GM10847 (cell line): ENCODE data around the gene PLIN5.

ENCODE experiments used
- POLR2A ChIP-seq: IDR thresholded peaks from 2 replicates; pipeline ENCODE4 v1.6.1; 2011; ENCODE audit not compliant: insufficient read length; ENCODE audit errors: extremely low read depth

Gene PLIN5

DNA sequence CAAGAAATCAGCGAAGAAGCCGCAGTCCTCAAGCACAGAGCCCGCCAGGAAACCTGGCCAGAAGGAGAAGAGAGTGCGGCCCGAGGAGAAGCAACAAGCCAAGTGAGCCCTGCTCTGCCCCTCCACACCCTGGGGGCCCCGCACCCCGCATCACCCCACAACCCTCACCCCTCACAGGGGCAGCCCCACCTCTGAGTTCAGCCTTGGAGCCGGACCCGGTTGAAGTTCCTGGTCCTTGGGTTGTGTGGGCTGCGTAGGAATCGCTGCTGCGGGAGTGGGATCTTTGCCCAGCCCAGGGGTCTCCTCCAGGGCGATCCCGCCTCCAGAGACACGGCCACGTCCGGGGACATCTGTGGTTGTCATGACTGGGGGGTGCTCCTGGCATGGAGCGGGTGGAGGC lies 38.7 kb downstream of the PLIN5 start:
- no peak for TF ChIP-seq POLR2A

DNA sequence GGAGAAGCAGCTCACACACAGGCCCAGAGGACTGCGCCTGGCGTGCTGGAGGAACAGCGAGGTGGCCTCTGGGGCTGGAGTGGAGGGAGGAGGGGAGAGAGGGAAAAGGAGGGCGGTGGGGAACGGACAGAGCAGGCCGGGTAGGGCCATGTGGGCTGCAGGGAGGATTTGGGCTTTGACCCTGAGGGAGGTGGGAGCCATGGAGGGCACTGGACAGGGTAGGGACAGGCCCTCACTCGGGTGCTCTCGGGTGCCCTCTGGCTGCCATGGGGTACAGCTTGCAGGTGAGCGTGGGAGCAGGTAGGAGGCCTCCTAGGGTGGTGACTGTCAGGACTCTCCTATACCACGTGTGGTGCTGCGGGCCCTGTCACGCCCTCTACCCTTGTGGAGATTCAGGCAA lies 39.6 kb downstream of the PLIN5 start:
- TF ChIP-seq POLR2A: no peak

DNA sequence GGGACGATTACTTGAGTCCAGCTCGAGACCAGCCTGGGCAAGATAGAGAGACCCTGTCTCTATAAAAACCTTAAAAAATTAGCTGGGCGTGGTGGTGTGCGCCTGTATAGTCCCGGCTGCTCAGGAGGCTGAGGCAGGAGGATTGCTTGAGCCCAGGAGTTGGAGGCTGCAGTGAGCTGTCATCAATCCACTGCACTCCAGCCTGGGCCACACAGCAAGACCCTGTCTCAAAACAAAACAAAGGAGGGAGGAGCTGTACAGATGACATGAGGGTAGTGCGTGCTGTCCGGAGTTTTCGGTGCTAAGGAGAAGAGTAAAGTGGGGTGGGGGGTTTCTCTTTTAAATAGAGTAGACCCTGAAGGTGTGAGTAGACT lies 40.3 kb downstream of the PLIN5 start:
- no peak for TF ChIP-seq POLR2A

- no peak for TF ChIP-seq POLR2A
Measured at GRCh38 chr19:4493929-4494690, 40.9 kb downstream of the PLIN5 start.

DNA sequence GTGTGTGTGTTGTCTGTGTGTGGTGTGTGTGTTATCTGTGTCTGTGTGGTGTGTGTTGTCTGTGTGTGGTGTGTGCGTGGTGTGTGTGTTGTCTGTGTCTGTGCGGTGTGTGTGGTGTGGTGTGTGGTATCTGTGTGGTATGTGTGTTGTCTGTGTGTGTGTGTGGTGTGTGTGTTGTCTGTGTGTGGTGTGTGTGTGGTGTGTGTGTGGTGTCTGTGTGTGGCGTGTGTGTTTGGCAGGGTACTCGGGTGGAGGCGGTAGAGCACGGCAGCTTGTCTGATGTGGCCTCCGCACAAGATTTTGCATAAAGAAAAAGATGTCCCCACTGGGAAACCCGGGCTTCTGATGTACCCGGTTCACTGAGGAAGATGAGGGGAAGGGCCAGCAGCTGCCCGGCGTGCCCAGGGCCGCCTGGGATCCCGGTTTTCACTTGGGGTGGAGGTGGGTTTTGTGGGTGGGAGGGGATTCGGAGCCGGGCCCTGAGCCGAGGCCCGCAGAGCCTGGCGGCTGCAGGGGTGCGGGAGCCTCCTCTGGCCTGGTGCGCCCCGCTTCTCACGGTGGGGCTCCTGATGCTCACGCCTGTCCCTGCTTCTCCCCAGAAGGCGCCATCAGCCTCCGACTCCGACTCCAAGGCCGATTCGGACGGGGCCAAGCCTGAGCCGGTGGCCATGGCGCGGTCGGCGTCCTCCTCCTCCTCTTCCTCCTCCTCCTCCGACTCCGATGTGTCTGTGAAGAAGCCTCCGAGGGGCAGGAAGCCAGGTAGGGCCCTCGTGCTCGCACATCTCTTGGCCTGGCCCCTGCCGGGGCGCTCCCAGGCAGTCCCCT lies 41.7 kb downstream of the PLIN5 start:
- no peak for TF ChIP-seq POLR2A

- no peak for TF ChIP-seq POLR2A
Measured at GRCh38 chr19:4492337-4493103, 42.5 kb downstream of the PLIN5 start.

DNA sequence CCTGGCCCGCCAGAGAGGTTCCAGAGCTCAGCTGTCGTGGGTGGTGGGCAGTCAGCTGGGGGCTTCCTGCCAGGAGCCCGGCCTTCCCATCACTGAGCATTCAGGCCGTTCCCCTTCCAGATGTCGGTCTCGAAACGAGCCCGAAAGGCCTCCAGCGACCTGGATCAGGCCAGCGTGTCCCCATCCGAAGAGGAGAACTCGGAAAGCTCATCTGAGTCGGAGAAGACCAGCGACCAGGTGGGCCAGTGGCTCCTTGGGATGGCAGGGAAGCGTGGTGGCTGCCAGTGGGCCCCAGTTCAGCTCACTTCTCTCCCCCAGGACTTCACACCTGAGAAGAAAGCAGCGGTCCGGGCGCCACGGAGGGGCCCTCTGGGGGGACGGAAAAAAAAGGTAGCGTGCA lies 43.6 kb downstream of the PLIN5 start:
- no peak for TF ChIP-seq POLR2A

DNA sequence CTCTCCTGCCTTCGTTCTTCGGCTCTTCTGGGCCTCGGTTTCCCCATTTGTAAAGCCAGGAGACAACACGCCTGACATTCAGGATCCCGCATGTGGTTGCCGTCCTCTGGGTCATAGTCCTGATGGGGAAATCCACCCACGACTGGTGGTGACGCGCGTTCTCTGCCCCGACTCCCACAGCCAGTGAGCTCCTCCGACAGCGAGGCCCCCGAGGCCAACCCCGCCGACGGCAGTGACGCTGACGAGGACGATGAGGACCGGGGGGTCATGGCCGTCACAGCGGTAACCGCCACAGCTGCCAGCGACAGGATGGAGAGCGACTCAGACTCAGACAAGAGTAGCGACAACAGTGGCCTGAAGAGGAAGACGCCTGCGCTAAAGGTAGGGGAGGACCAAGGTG lies 46.5 kb downstream of the PLIN5 start:
- no peak for TF ChIP-seq POLR2A

DNA sequence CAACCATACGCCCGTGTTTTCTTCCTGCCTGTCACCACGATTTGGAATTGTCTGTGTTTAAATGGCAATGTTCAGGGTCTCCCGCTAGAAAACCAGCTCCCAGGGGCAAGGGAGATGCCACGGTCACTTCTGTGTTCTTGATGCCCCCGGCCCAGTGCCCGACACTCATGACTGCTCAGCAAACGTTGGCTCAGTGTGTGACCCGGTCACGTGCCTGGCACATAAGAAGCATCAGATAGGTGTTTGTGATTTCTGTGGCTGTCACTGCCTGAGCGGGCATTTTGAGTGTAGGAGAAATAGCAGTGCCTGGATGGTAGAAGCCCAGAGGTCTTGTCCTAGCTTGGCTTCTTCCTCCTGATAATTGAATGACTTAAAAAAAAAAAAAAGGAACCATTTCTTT lies 47.5 kb downstream of the PLIN5 start:
- no peak for TF ChIP-seq POLR2A

- TF ChIP-seq POLR2A: no peak
Measured at GRCh38 chr19:4483385-4483784, 51.6 kb downstream of the PLIN5 start.

DNA sequence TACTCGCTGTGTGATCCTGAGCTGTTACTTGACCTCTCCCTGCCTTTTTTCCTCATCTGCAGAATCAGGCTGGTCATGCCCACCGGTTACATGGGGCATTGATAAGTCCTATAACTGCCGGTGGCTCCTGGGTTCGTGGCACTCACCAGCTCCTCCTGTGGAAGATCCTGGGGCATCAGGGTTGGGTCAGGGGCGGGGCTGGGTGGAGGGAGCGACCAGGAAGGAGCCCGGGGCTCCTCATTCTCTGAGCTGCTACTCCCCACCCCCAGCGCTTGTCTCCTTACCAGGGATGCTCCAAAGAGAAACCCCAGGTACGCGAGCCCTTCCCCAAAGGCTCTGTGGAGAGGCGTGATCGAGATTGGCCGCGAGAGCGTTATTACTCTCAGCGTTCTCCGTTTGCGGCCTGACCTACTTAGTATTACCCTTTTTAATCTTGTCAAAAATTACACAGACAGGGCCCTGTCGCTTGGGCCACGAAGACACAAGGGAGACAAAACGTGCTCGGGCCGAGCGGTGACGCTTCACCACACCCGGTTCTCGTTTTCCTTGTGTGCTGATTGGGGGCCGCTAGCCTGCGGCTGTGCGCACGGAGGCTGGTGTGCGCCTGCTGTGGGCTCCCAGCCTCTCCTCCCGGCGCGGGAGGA lies 52.2 kb downstream of the PLIN5 start:
- no peak for TF ChIP-seq POLR2A

DNA sequence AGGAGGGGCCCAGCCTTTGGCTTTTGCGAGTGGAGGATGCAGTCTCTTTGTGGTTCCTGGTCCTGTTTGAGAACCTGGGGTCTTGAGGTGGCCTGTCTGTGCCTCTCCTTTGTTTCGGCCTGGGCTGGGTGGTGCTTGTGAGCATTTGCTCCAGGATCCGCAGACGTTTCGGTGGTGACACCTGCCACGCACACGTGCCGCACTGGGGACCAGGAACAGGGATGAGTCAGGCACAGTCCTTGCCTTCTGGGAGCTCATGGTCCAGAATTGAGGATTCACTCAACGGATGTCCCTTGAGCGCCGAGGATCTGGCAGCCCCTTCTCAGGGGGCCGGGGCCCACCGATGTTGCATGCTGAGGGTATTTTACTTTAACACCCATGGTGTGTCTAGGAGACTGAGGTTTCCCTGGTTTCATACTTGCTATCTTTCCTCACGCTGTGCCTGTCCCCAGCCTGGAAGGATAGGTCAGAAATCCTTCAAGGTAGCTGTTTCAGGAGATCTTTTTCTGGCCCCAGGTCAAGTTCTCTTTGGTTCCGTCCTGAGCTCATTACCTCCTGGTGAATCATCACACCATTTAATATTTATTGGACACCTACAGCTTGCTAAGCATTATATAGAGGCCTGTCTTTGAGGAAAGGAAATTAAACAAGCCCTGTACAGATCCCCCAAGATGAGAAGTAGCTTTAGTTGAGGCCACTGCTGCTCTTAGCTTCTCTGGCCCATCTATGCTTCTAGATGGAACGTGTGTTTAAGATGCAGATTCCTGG lies 57.8 kb downstream of the PLIN5 start:
- no peak for TF ChIP-seq POLR2A

DNA sequence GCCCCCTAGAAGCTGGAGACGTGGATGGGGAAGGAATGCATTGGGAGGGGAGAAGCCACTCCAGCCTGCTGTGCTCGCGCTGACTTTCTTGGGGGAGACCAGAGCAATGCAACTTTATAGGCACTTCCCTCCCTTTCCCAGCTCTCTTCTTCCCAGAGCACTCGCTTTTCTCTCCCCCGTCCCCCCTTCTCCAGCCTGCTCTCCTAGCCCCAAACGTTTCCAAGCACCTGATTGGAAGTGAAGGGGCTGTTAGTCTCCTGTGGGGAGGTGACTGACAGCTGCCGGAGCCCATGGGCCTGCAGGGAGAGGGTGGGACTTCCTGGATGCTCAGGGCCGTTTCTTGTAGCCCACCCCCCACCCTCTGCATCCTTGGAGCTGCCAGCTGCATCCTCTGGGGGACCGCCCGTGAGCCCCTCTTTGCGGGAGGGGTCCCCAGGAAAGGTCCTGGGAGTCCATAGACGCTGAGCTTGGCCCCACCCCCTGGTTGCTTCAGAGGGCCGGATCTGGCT lies 60.5 kb downstream of the PLIN5 start:
- TF ChIP-seq POLR2A: no peak

DNA sequence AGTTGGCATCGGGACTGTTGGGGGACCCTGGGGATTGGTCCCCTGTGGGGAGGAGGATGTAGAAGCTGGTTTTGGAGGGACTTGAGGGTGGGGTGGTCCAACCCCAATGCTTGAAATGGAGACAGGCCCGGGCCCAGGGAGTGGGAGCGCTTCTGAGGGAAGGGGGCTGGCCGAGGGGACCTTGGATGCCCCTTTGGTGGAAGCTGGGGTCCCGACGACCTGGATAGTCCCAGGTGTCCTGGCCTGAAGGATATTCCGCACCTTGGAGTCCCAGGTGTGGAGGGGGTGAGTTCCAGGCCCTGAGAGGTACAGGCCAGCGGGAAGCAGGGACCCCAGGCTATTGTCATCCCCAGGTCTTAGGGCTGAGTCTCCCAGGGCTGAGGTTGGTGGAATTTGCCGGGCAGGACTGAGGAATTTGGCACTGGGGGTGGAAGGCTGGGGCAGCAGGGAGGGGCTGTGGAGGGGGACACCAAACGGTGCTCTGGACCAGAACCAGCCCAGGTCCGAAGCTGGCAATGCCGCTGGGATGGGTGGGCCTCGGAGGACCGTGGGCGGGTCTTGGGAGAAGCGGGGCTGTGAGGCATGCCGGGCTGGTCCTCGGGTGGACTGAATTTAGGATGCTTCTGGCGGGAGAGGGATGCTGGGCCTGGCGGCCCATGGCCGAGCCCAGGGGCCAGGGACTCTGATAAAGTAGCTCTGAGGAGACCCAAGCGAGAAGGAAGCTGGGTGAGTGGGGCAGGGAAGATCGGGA lies 61.1 kb downstream of the PLIN5 start:
- no peak for TF ChIP-seq POLR2A
